H9 (cell line): ENCODE measurements around the gene ITPR1. TPM values are rescaled to one million over a fixed set of nuclear protein-coding genes. Genes with fewer than 3 reads are reported as not detected.

ENCODE experiments used
- DNase-seq: peaks from one replicate; pipeline ENCODE4 v3.0.0-alpha.2; 2017
- H2AFZ ChIP-seq: one replicate; pipeline ENCODE4 v1.6.1; 2013; ENCODE audit warnings: mild to moderate bottlenecking, low read length, control low read depth, moderate library complexity
- H2AK5ac ChIP-seq: 2 replicates; pipeline ENCODE4 v1.6.1; 2013; ENCODE audit warnings: low read length, control low read depth, mixed read lengths; ENCODE audit not compliant: insufficient read length
- H2BK120ac ChIP-seq: one replicate; pipeline ENCODE4 v1.6.1; 2013; ENCODE audit warnings: low read depth, mild to moderate bottlenecking, low read length, control low read depth, inconsistent platforms; ENCODE audit not compliant: poor library complexity, severe bottlenecking
- H2BK12ac ChIP-seq: 2 replicates; pipeline ENCODE4 v1.6.1; 2013; ENCODE audit warnings: low read length, control low read depth, mixed read lengths, low read depth; ENCODE audit not compliant: insufficient read length
- H2BK15ac ChIP-seq: 2 replicates; pipeline ENCODE4 v1.6.1; 2013; ENCODE audit warnings: low read depth, low read length, control low read depth
- H2BK20ac ChIP-seq: one replicate; pipeline ENCODE4 v1.6.1; 2013; ENCODE audit warnings: low read depth, mild to moderate bottlenecking, low read length, control low read depth, inconsistent platforms; ENCODE audit not compliant: poor library complexity, severe bottlenecking
- H2BK5ac ChIP-seq: 2 replicates; pipeline ENCODE4 v1.6.1; 2013; ENCODE audit warnings: low read length, control low read depth, mixed read lengths; ENCODE audit not compliant: insufficient read length
- H3K14ac ChIP-seq: 2 replicates; pipeline ENCODE4 v1.6.1; 2013; ENCODE audit warnings: low read length, control low read depth; ENCODE audit not compliant: insufficient read depth
- H3K18ac ChIP-seq: 2 replicates; pipeline ENCODE4 v1.6.1; 2013; ENCODE audit warnings: low read depth, mild to moderate bottlenecking, mixed read lengths, low read length, control low read depth; ENCODE audit not compliant: insufficient read length
- H3K23ac ChIP-seq: 2 replicates; pipeline ENCODE4 v1.6.1; 2013; ENCODE audit warnings: low read length, control low read depth, mixed read lengths, low read depth; ENCODE audit not compliant: insufficient read length
- H3K23me2 ChIP-seq: 2 replicates; pipeline ENCODE4 v1.6.1; 2013; ENCODE audit warnings: low read depth, mild to moderate bottlenecking, mixed read lengths, low read length, control low read depth; ENCODE audit not compliant: insufficient read length, poor library complexity, severe bottlenecking
- H3K27ac ChIP-seq: 2 replicates; pipeline ENCODE4 v1.5.1; 2013; ENCODE audit warnings: low read length, control low read depth, mixed read lengths, low read depth; ENCODE audit not compliant: insufficient read length
- H3K27me3 ChIP-seq: 2 replicates; pipeline ENCODE4 v1.6.1; 2013; ENCODE audit warnings: low read length, control low read depth, inconsistent platforms; ENCODE audit not compliant: insufficient read depth
- H3K4ac ChIP-seq: 2 replicates; pipeline ENCODE4 v1.6.1; 2013; ENCODE audit warnings: low read depth, mild to moderate bottlenecking, control low read depth, inconsistent platforms, low read length, moderate library complexity
- H3K4me1 ChIP-seq: 2 replicates; pipeline ENCODE4 v1.6.1; 2013; ENCODE audit warnings: low read length, control low read depth, inconsistent platforms; ENCODE audit not compliant: insufficient read depth
- H3K4me2 ChIP-seq: 2 replicates; pipeline ENCODE4 v1.6.1; 2013; ENCODE audit warnings: low read length, control low read depth, mixed read lengths; ENCODE audit not compliant: insufficient read length, insufficient read depth
- H3K56ac ChIP-seq: 2 replicates; pipeline ENCODE4 v1.6.1; 2013; ENCODE audit warnings: low read depth, mild to moderate bottlenecking, mixed read lengths, low read length, control low read depth; ENCODE audit not compliant: insufficient read length
- H3K79me1 ChIP-seq: 2 replicates; pipeline ENCODE4 v1.6.1; 2013; ENCODE audit warnings: low read depth, mild to moderate bottlenecking, moderate library complexity, low read length, control low read depth, inconsistent platforms; ENCODE audit not compliant: insufficient read depth, poor library complexity, severe bottlenecking
- H3K79me2 ChIP-seq: 2 replicates; pipeline ENCODE4 v1.6.1; 2013; ENCODE audit warnings: low read length, control low read depth, inconsistent platforms; ENCODE audit not compliant: insufficient read depth
- H3K9ac ChIP-seq: 2 replicates; pipeline ENCODE4 v1.6.1; 2013; ENCODE audit warnings: low read length, control low read depth, mixed read lengths; ENCODE audit not compliant: insufficient read length; ENCODE audit errors: extremely low read depth
- H3K9me3 ChIP-seq: one replicate; pipeline ENCODE4 v1.6.1; 2013; ENCODE audit warnings: low read depth, low read length, inconsistent platforms; ENCODE audit not compliant: control insufficient read depth
- H3T11ph ChIP-seq: one replicate; pipeline ENCODE4 v1.6.1; 2013; ENCODE audit warnings: mild to moderate bottlenecking, low read length, control low read depth, inconsistent platforms
- H4K20me1 ChIP-seq: one replicate; pipeline ENCODE4 v1.6.1; 2013; ENCODE audit not compliant: control insufficient read depth, insufficient read length, insufficient read depth
- H4K5ac ChIP-seq: 2 replicates; pipeline ENCODE4 v1.6.1; 2013; ENCODE audit warnings: low read depth, mild to moderate bottlenecking, mixed read lengths, low read length, control low read depth; ENCODE audit not compliant: insufficient read length
- H4K8ac ChIP-seq: replicated peaks from 2 replicates; pipeline ENCODE4 v1.6.1; 2013; ENCODE audit warnings: low read length, control low read depth, mixed read lengths, low read depth; ENCODE audit not compliant: insufficient read length
- H4K91ac ChIP-seq: 2 replicates; pipeline ENCODE4 v1.6.1; 2013; ENCODE audit warnings: low read depth, mild to moderate bottlenecking, moderate library complexity, mixed read lengths, low read length, control low read depth; ENCODE audit not compliant: insufficient read length
- H3K27ac Mint-ChIP-seq, 3 experiments: 2 replicates in 2 of 3; 3 replicates in 1 of 3; pipeline ENCODE4 v1.8.0; 2020 to 2021; ENCODE audit warnings: mixed read lengths in 3 of 3, mild to moderate bottlenecking in 1 of 3, moderate library complexity in 1 of 3
- H3K27me3 Mint-ChIP-seq: 2 replicates; pipeline ENCODE4 v1.8.0; 2021; ENCODE audit warnings: low read depth, mild to moderate bottlenecking, moderate library complexity, mixed read lengths
- H3K36me3 Mint-ChIP-seq, 3 experiments: 2 replicates in 2 of 3; 3 replicates in 1 of 3; pipeline ENCODE4 v1.8.0; 2020 to 2021; ENCODE audit warnings: low read depth in 3 of 3, mixed read lengths in 3 of 3; ENCODE audit not compliant: insufficient read depth in 1 of 3
- H3K4me1 Mint-ChIP-seq, 2 experiments: 2 replicates each; pipeline ENCODE4 v1.8.0; 2020; ENCODE audit warnings: mixed read lengths in 2 of 2
- H3K4me3 Mint-ChIP-seq, 2 experiments: 2 replicates in 1 of 2; 3 replicates in 1 of 2; pipeline ENCODE4 v1.8.0; 2020 to 2021; ENCODE audit warnings: mild to moderate bottlenecking in 2 of 2, mixed read lengths in 2 of 2, moderate library complexity in 1 of 2
- H3K9me3 Mint-ChIP-seq, 2 experiments: 2 replicates in 1 of 2; 3 replicates in 1 of 2; pipeline ENCODE4 v1.8.0; 2020; ENCODE audit warnings: mild to moderate bottlenecking in 2 of 2, mixed read lengths in 2 of 2, moderate library complexity in 1 of 2
- WGBS: extraction: QIAGEN DNeasy Blood & Tissue Kit; methylation state at CpG from one replicate; pipeline ENCODE4 v1.1.7; 2013; ENCODE audit warnings: missing lambda C conversion rate, low lambda C conversion rate, mixed read lengths; ENCODE audit not compliant: insufficient read length; ENCODE audit errors: extremely low coverage; 5-methylcytosine and 5-hydroxymethylcytosine counted together
- total RNA-seq: library from RNA; stranded (reverse); gene quantifications from 2 replicates; pipeline ENCODE4 v1.2.1, GENCODE V29; 2021
- TF ChIP-seq, protein P1 (sequence below): fragments of 200-600 bp; sonication (generic); conservative IDR thresholded peaks from 3 replicates; pipeline ENCODE4 v1.8.0; 2021; ENCODE audit warnings: antibody characterized with exemption, mild to moderate bottlenecking

Gene ITPR1
- total RNA-seq, 1 experiment from 2014 or later = 4.2 TPM

- Mint-ChIP-seq H3K27ac (no peak overlapping the region), H3K4me3 (no peak overlapping the region), H3K27me3 (peaks cover 1% of the 10 kb centered on the region; the same call in 1 of the 2 replicates), H3K36me3 (no peaks in the 10 kb centered on the region; a peak in 1 of 7 replicates), H3K4me1 (no peaks in the 10 kb centered on the region), H3K9me3 (no peaks in the 10 kb centered on the region)
- Histone ChIP-seq H3K4me1 (no peaks in the 10 kb centered on the region), H2BK120ac (no peak overlapping the region), H3K18ac (no peak overlapping the region), H3K14ac (no peak overlapping the region), H3K27me3 (no peaks in the 10 kb centered on the region), H4K91ac (no peak overlapping the region), H4K5ac (no peak overlapping the region), H2BK20ac (no peak overlapping the region), H3K4me2 (no peak overlapping the region), H2BK15ac (no peak overlapping the region), H3K79me2 (no peaks in the 10 kb centered on the region), H3K9ac (no peak overlapping the region), H2AFZ (no peak overlapping the region), H3K4ac (no peak overlapping the region), H4K20me1 (no peaks in the 10 kb centered on the region), H2AK5ac (no peak overlapping the region), H3K27ac (no peak overlapping the region), H3K23me2 (no peaks in the 10 kb centered on the region), H3K23ac (no peak overlapping the region), H3T11ph (no peak overlapping the region), H3K9me3 (no peaks in the 10 kb centered on the region), H2BK5ac (no peak overlapping the region), H4K8ac (no peak overlapping the region), H2BK12ac (no peak overlapping the region), H3K56ac (no peak overlapping the region), H3K79me1 (no peaks in the 10 kb centered on the region)
- DNase-seq = no peak
- no CpG with 5 or more reads among the region's 4 CpGs for WGBS
- TF ChIP-seq, protein P1, sequence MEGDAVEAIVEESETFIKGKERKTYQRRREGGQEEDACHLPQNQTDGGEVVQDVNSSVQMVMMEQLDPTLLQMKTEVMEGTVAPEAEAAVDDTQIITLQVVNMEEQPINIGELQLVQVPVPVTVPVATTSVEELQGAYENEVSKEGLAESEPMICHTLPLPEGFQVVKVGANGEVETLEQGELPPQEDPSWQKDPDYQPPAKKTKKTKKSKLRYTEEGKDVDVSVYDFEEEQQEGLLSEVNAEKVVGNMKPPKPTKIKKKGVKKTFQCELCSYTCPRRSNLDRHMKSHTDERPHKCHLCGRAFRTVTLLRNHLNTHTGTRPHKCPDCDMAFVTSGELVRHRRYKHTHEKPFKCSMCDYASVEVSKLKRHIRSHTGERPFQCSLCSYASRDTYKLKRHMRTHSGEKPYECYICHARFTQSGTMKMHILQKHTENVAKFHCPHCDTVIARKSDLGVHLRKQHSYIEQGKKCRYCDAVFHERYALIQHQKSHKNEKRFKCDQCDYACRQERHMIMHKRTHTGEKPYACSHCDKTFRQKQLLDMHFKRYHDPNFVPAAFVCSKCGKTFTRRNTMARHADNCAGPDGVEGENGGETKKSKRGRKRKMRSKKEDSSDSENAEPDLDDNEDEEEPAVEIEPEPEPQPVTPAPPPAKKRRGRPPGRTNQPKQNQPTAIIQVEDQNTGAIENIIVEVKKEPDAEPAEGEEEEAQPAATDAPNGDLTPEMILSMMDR = no peak
Measured at GRCh38 chr3:4800595-4800994, 307.4 kb downstream of the ITPR1 start.
